ENCODE data around the gene AASDH.

DNA sequence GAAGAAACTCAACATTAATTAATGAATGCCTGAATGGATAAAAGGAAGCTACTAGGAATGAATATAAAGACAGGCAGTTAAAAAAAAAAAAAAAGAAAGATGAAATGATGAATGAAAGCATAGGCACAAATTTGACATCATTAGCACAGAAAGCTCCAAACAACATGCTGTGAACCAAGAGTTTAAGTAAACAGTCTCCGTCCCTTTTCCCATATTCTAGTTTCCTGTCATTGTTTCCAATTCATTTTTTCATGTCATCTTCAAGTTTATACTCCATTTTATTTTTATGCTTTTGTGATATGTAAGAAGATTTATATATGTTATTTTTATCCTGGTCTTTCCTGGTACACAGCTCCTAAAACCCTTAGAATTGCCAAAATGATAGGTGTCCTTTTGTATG, 17.7 kb upstream of the AASDH start:
- no peak for TF ChIP-seq ZC3H10 (CRISPR knock-in tag; IDR thresholded peaks at IDR 0.05)
- TF ChIP-seq GLIS3 (CRISPR knock-in tag; IDR thresholded peaks at IDR 0.05), result no peak
